Measurements from ENCODE around the gene C1orf35.

C1orf35 gene

GRCh38 chr1:228079013-228079412, 24.1 kb downstream of the C1orf35 start:
- no peak for DNase-seq (ENCODE audit: low read depth in 2 of 2)

- DNase-seq (ENCODE audit: low read depth in 2 of 2) = no peak
Observed at GRCh38 chr1:228077565-228078330, 25.4 kb downstream of the C1orf35 start.

- DNase-seq (ENCODE audit: low read depth in 2 of 2) = no peak
Observed at GRCh38 chr1:228076796-228077430, 26.2 kb downstream of the C1orf35 start.

GRCh38 chr1:228075801-228076271, 27.3 kb downstream of the C1orf35 start:
- DNase-seq (ENCODE audit: low read depth in 2 of 2) = no peak

- DNase-seq (ENCODE audit: low read depth in 2 of 2) = no peak
Observed at GRCh38 chr1:228074954-228075730, 28.0 kb downstream of the C1orf35 start.

- no peak for DNase-seq (ENCODE audit: low read depth in 2 of 2)
Observed at GRCh38 chr1:228073857-228074545, 29.1 kb downstream of the C1orf35 start.

GRCh38 chr1:228073061-228073856, 29.9 kb downstream of the C1orf35 start:
- DNase-seq (ENCODE audit: low read depth in 2 of 2) = no peak

- no peak for DNase-seq (ENCODE audit: low read depth in 2 of 2)
Observed at GRCh38 chr1:228072658-228073043, 30.5 kb downstream of the C1orf35 start.

GRCh38 chr1:228071839-228072657, 31.1 kb downstream of the C1orf35 start:
- no peak for DNase-seq (ENCODE audit: low read depth in 2 of 2)

GRCh38 chr1:228070851-228071250, 32.3 kb downstream of the C1orf35 start:
- no peak for DNase-seq (ENCODE audit: low read depth in 2 of 2)

GRCh38 chr1:228070173-228070572, 33.0 kb downstream of the C1orf35 start:
- no peak for DNase-seq (ENCODE audit: low read depth in 2 of 2)

- no peak for DNase-seq (ENCODE audit: low read depth in 2 of 2)
Observed at GRCh38 chr1:228068359-228068758, 34.8 kb downstream of the C1orf35 start.

- no peak for DNase-seq (ENCODE audit: low read depth in 2 of 2)
Observed at GRCh38 chr1:228066891-228067654, 36.1 kb downstream of the C1orf35 start.

GRCh38 chr1:228066416-228066815, 36.7 kb downstream of the C1orf35 start:
- no peak for DNase-seq (ENCODE audit: low read depth in 2 of 2)

- DNase-seq (ENCODE audit: low read depth in 2 of 2) = no peak
Observed at GRCh38 chr1:228065543-228066347, 37.4 kb downstream of the C1orf35 start.

GRCh38 chr1:228064741-228065542, 38.2 kb downstream of the C1orf35 start:
- DNase-seq (ENCODE audit: low read depth in 2 of 2) = no peak

GRCh38 chr1:228064296-228064695, 38.8 kb downstream of the C1orf35 start:
- DNase-seq (ENCODE audit: low read depth in 2 of 2) = no peak
